Spleen (tissue), 3 donors: ENCODE measurements around the gene TNS1.
A peak's percentile ranks its signal among the peaks of the same experiment; 100 is the strongest.

Experiments
- POLR2A ChIP-seq, 3 donors: fragments of 450-650 bp; IDR thresholded peaks; one replicate each; pipeline ENCODE4 v1.5.1; 2017; ENCODE audit warnings: antibody characterized with exemption in 3 of 3, mild to moderate bottlenecking in 1 of 3
- POLR2AphosphoS5 ChIP-seq, 3 donors: sonication (generic); formaldehyde crosslinking; IDR thresholded peaks; one replicate each; pipeline ENCODE4 v1.5.1; 2017; ENCODE audit warnings: antibody characterized with exemption in 3 of 3

DNA sequence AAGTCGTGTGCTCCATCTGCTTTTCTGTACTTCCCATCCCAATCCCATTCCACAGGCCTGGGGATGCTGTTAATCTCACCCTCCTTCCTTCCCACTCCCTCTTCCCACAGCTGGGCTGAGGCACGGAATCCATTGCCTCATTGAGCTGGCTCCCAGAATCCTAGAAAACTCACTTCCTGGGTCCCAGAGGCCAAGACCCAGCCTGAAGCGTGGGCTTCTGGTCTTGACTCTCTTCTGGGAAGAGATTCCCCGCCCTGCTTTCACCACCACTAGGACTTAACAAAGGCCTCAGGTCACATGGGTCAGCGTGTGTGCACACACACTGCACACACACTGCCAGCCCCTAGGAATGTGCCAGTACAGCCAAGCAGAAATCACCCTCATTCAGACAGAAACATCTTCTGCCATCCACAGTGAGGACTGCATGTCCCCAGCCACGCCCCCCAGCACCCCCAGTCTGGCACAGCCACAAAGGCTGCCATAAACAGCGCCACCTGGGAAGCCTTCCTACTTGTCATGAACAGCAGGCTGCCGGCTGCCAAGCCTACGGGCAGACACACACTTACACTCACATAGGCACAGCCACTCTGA, 165.8 kb downstream of the TNS1 start:
- TF ChIP-seq POLR2AphosphoS5 (IDR thresholded peaks at IDR 0.05), result peak in 2 of 3 donors; percentile 50 to 60
- TF ChIP-seq POLR2A (IDR thresholded peaks at IDR 0.05), result no peak
